GM19324 (cell line): ENCODE results near the gene CEP126.

ENCODE experiments used
- ATAC-seq: cut with Tn5 transposase; IDR thresholded peaks from one replicate; pipeline ENCODE4 v1.9.1; 2021; ENCODE audit warnings: mild to moderate bottlenecking, moderate library complexity; ENCODE audit not compliant: unreplicated experiment, low FRiP score

CEP126 gene

GRCh38 chr11:101914738-101915426 lies at the start of gene CEP126:
Gene CEP126 (plus strand): TSS chr11:101915010. CDS start chr11:101915285, 275 bp downstream.
- peak; percentile 100 for ATAC-seq

- ATAC-seq = no peak
Measured at GRCh38 chr11:101866619-101867491, 48.0 kb upstream of the CEP126 start.

- no peak for ATAC-seq
Measured at GRCh38 chr11:101867951-101868350, 46.9 kb upstream of the CEP126 start.

GRCh38 chr11:101870510-101870909 lies 44.3 kb upstream of the CEP126 start:
- ATAC-seq = no peak

- ATAC-seq = no peak
Measured at GRCh38 chr11:101872171-101872882, 42.5 kb upstream of the CEP126 start.

DNA sequence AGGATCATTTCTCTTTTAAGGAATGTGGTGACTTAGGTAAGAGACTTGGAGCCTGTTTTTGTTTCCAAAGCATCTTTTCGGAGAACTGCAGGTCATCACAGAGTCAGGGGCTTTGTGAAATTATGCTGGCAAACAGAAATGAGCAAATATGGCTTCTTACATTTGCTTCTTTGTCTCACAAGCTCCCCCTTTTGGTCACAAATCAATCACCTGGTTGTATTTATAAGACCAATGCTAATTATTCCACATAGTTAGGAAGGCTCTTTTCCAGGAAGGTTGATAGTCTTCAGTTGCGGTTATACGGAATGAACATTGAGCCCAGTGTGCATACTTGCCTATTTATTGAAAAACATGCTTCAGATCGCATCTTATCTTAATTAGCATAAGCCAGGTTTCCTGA lies 34.6 kb upstream of the CEP126 start:
- no peak for ATAC-seq

- no peak for ATAC-seq
Measured at GRCh38 chr11:101881586-101881985, 33.2 kb upstream of the CEP126 start.

DNA sequence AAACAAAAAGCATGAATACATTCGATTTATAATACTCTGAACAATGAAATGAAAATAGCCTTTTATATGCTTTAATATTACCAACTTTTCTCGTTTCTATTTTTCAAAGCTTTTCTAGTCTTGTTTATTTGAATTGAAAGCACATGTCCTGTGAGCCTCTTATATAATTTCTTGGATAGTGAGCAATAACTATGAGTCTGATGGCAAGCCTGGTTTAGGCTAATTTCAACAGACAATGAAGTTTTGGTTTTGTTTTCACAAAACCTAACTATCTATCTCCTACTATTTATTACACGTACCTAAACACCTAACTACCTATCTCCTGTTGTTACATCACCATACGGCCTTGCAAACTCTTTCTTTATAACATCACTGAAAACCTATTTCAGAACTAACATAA lies 29.2 kb upstream of the CEP126 start:
- ATAC-seq = no peak

DNA sequence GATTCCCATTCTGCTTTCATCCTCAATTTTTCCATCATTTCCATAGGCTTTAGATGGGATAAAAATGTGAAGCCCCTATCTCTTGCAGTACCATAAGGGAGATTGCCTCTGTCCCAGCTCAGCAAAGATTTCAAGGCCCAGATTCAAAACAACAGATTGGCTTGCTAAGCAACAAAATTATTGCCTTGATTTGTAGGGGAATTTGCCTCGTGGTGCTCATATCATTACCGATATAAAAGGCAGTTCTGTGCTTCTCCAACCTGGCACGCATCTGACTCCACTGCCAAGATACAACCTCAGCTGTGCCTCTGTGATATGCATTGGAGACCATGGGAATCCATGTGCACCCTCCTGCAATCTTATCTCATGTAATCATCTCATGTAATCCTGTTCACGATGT lies 25.0 kb upstream of the CEP126 start:
- no peak for ATAC-seq

- no peak for ATAC-seq
Measured at GRCh38 chr11:101894505-101894904, 20.3 kb upstream of the CEP126 start.

- no peak for ATAC-seq
Measured at GRCh38 chr11:101907815-101908214, 7.0 kb upstream of the CEP126 start.

DNA sequence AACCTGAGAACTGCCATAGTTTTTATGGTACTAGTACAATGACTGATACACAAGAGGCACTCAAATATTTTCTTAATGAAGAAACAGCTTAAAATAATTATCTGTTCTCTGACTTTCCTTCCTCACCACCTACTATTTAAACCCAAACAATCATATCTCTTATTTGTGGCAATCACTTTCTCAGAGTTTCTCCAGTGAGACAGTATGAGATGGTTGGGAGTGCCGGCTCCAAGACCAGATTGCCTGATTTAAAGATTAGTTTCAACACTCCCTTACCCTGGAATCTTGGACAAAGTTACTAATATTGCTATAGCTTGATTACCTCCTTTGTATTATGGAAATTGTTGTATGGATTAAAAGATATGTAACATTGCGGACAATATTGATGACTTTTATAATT lies 5.7 kb upstream of the CEP126 start:
- ATAC-seq = no peak

DNA sequence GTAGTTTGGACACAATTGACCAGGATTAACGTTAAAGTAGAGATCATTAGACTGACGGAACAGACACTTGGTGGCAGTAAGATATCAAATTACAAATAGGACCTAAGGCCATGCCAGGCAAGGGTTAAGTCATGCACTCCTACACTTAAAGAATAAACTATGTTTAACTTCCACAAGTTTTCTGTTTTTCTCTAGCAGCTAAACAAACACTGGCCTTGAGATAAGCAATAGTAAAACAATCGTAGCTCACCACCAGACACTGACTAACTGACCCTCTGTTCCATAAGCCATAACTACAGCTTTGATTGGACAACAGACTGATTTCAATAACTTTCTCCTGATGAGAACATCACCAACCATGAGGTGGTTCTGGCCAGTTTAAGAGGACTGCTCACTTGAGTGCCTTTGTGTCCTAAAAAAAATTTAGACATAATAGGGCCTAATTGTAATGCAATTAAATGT lies 2.0 kb upstream of the CEP126 start:
- ATAC-seq = no peak

- no peak for ATAC-seq
Measured at GRCh38 chr11:101913656-101914055, 1.2 kb upstream of the CEP126 start.

GRCh38 chr11:101914341-101914737 lies 471 bp upstream of the CEP126 start:
- ATAC-seq = no peak

DNA sequence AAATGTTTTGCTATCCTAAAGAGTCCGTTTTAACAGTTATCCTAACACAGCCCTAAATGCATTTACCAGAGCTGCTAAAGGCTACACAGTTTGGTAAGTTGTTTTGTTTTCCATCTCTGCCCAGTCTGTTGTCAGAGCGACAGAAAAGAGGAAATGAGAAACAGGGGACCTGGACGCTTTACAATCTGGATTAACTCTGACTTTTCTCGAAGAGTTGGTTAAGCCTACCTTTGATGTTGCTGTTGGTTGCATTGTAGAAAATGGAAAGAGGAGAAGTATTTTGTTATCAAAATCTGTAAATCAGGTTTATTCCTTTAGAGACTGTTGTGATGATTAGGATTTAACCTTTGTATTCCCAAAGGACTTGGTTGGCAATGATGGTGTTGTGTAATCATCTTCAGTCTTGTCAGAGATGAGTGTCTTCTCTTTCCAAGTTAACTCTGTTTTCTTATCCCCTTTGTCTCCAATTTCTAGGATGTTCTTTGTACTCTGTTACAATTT lies 1.0 kb downstream of the CEP126 start:
- peak; percentile 26 for ATAC-seq

DNA sequence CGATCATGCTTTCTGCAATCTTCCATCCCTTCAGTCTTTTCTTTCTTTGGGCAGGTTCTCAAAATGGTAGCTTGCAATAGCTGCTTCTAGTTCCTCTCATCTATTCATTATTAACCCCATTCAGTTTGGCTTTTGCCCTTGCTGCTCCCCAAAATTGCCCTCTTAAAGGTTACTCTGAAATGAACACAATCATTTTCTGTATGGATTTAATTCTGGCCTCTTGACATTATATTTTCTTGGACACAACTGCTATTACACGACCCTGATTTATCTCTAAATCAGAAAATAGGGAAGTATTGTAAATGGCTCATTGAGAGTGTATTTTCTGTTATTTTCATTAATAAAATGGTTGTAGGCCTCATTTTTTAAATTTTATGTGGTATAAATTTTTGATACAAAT lies 1.6 kb downstream of the CEP126 start, which contains the start of gene ANGPTL5:
ANGPTL5 (minus strand) TSS at position 101 of the 400 bp plus-strand sequence. CDS start 8,613 bp downstream, outside the sequence.
- no peak for ATAC-seq

- ATAC-seq = no peak
Measured at GRCh38 chr11:101917226-101917625, 2.4 kb downstream of the CEP126 start.

GRCh38 chr11:101920992-101921391 lies 6.2 kb downstream of the CEP126 start:
- ATAC-seq = no peak

GRCh38 chr11:101923554-101923953 lies 8.7 kb downstream of the CEP126 start:
- no peak for ATAC-seq
